HS-5 (cell line): ENCODE results near the gene MICALL2.
"Not testable (repeated sequence)": the region's sequence is repeated elsewhere in the genome, so short reads cannot be mapped to it uniquely, and the experiment has no call there.

ENCODE experiments used
- DNase-seq: peaks from one replicate; pipeline ENCODE4 v3.0.0-alpha.2; 2012; ENCODE audit warnings: low read depth

The MICALL2 gene

GRCh38 chr7:1447551-1448244 lies 11.6 kb downstream of the MICALL2 start:
- no peak for DNase-seq

GRCh38 chr7:1447112-1447511 lies 12.2 kb downstream of the MICALL2 start:
- no peak for DNase-seq

- no peak for DNase-seq
These were observed 12.6 kb downstream of the MICALL2 start for GRCh38 chr7:1446620-1447032.

GRCh38 chr7:1446026-1446425 lies 13.2 kb downstream of the MICALL2 start:
- DNase-seq = not testable (repeated sequence)

- DNase-seq = no peak
These were observed 13.9 kb downstream of the MICALL2 start for GRCh38 chr7:1445341-1445740.

- no peak for DNase-seq
These were observed 14.3 kb downstream of the MICALL2 start for GRCh38 chr7:1444925-1445322.

GRCh38 chr7:1444214-1444924 lies 14.9 kb downstream of the MICALL2 start:
- DNase-seq = no peak

- DNase-seq = not testable (repeated sequence)
These were observed 15.6 kb downstream of the MICALL2 start for GRCh38 chr7:1443587-1444200.

GRCh38 chr7:1442355-1443124 lies 16.7 kb downstream of the MICALL2 start:
- DNase-seq = no peak

- no peak for DNase-seq
These were observed 17.5 kb downstream of the MICALL2 start for GRCh38 chr7:1441615-1442354.

- DNase-seq = no peak
These were observed 18.6 kb downstream of the MICALL2 start for GRCh38 chr7:1440620-1441019.

GRCh38 chr7:1439373-1440363 lies 19.6 kb downstream of the MICALL2 start:
- DNase-seq = no peak

- no peak for DNase-seq
These were observed 20.4 kb downstream of the MICALL2 start for GRCh38 chr7:1438821-1439220.

- no peak for DNase-seq
These were observed 21.1 kb downstream of the MICALL2 start for GRCh38 chr7:1438208-1438607.

- no peak for DNase-seq
These were observed 22.0 kb downstream of the MICALL2 start for GRCh38 chr7:1437155-1437880.

- DNase-seq = no peak
These were observed 22.7 kb downstream of the MICALL2 start for GRCh38 chr7:1436608-1437007.

GRCh38 chr7:1434891-1435670 lies 24.2 kb downstream of the MICALL2 start:
- DNase-seq = no peak

GRCh38 chr7:1434165-1434718 lies 25.0 kb downstream of the MICALL2 start:
- no peak for DNase-seq
